Stimulated activated CD4-positive, alpha-beta T cell treated with anti-CD3 and anti-CD28 coated beads, Interleukin-15, amount 100 ng/mL, for 48 hours (primary cell): ENCODE data around the gene TMEM185A.
"Not testable (repeated sequence)": the region's sequence is repeated elsewhere in the genome, so short reads cannot be mapped to it uniquely, and the experiment has no call there.

Experiments
- DNase-seq, 2 donors: peaks; one replicate each; pipeline ENCODE4 v3.0.0-alpha.2; 2020; ENCODE audit warnings: low read depth in 2 of 2

TMEM185A gene

DNA sequence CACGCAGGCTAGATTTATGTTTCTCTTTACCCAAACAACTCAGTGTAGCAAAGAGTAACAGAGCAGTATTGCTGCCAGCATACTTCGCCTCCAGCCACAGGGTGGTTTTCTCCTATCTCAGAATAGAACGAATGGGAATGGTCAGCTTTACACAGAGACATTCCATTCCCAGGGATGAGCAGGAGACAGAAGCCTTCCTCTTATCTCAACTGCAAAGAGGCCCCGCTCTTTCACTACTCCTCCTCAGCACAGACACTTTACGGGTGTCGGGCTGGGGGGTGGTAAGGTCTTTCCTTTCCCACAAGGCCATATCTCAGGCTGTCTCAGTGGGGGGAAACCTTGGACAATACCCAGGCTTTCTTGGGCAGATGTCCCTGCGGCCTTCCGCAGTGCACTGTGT, 4.8 kb downstream of the TMEM185A start:
- DNase-seq: not testable (repeated sequence)

- not testable (repeated sequence) for DNase-seq
These were observed 11.9 kb downstream of the TMEM185A start for GRCh38 chrX:149619662-149620061.

GRCh38 chrX:149618871-149619270, 12.7 kb downstream of the TMEM185A start:
- DNase-seq: no peak

GRCh38 chrX:149611623-149612175, 19.9 kb downstream of the TMEM185A start:
- no peak for DNase-seq

DNA sequence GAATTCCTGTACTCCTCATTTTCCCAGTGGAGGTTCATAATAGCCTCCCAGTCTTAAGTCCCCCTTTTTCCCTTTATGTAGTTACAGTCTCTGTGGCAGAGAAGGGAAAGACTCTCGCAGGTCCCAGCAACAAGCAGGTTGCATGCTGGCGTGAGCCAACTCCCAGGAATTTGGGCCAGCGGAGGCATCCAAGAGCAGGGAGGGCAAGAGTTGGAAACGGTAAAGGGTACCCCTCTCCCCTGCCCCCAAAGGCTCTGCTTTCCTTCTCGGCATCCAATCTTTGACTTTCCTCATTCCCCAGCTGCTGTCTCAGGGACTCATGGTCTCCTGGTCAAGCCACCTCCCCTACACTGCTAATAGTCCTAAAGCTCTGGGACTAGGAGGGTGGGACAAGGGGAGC, 21.1 kb downstream of the TMEM185A start:
- no peak for DNase-seq

DNA sequence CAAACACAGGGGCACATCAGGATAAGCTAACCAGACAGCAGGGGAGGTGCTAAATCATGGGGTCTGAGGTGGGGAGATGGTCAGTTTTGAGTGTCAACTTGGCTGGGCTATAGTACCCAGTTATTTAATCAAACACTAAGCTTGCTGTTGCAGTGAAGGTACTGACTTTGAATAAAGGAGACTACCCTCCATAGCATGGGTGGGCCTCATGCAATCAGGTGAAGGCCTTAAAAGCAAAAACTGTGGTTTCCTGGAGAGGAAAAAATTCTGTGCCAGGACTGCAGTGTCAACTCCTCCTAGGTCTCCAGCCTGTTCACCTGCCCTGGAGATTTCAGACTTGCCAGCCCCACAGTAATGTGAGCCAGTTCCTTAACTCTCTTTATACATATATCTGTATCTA, 23.9 kb downstream of the TMEM185A start:
- DNase-seq: no peak

DNA sequence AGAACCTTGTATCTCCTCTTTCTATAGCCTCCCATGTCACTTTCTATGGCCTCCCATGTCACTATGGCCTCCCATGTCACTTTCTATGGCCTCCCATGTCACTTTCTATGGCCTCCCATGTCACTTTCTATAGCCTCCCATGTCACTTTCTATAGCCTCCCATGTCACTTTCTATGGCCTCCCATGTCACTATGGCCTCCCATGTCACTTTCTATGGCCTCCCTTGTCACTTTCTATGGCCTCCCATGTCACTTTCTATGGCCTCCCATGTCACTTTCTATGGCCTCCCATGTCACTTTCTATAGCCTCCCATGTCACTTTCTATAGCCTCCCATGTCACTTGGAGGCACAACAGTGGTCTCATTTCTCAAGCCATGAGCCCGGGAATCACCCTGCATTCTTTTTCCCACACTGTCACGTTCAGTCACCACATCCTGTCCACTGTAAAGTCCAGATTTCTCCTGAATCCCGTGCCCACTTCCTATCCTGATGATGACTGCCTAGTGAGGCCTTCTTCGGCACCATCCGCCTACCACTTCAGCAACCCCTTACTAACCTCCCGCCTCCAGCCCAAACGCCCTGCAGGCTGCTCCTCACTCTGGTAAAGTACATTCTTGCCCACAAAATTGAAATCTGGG, 26.2 kb downstream of the TMEM185A start:
- not testable (repeated sequence) for DNase-seq

DNA sequence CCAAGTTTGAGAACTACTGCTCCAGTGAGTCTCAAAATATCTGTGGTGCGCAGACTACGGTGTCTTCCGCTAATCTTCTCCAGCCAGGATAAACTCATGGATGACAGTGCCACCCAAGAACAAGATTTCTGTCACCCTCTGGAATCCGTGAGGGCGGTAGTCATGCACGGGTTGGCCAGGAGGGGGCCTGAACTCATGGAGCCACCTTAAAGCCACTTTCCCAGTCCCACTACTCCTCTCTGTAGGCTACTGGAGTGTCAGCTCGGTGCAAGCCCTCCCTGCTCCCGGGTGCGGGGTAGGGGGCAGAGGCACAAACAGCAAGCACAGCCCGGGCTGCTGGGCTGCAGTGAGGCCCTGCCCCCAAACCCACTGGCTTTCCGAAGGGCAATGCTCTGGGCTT, 33.0 kb downstream of the TMEM185A start:
- not testable (repeated sequence) for DNase-seq

DNA sequence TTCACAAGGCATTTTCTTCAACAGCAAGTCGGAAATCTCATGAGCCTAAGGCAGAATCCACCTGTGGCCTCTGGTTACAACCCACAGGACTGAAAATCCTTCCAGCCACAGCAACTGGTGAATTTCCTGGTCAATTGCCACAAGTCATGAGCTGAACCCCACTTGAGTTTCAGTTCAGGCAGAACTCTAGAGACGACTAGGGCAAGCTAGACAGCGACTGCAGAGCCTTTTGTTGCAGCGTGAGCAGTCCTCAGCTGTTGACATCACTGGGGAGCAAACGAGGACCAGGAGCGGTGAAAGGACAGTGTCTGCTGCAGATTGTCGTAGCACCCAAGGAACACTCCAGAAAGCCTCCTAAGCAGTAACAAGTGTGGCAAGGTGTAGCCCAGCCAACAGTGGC, 35.6 kb downstream of the TMEM185A start:
- DNase-seq: not testable (repeated sequence)

- DNase-seq: not testable (repeated sequence)
These were observed 36.4 kb downstream of the TMEM185A start, which contains the start of gene HSFX2 for GRCh38 chrX:149595214-149595613. TSS of gene HSFX2 (minus strand) at chrX:149595314. CDS start at chrX:149594700, 614 bp downstream.

DNA sequence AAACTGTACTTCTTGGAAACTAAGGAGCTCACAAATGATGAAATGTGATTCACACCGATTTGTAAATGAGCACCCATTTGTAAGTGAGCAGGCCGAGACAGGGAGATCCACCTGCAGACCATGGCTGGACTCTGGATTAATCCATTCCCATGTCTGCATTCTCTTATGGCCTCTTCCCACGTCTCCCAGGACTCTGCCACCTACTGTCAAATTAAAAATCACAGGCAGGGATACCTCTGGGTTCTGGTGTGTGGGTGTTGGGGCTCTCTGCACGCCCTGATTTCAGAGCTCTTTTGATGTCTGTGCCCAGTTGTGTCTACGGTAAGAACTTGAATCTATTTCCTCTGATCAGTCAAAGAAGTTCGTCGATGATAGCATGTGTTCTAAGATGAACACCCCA, 40.6 kb downstream of the TMEM185A start:
- not testable (repeated sequence) for DNase-seq

- DNase-seq: not testable (repeated sequence)
These were observed 44.2 kb downstream of the TMEM185A start, which contains the start of gene MAGEA9B for GRCh38 chrX:149587359-149587758. TSS of gene MAGEA9B (minus strand) at chrX:149587459. CDS start at chrX:149583179, 4,280 bp downstream.

GRCh38 chrX:149585631-149586030, 46.0 kb downstream of the TMEM185A start:
- not testable (repeated sequence) for DNase-seq

DNA sequence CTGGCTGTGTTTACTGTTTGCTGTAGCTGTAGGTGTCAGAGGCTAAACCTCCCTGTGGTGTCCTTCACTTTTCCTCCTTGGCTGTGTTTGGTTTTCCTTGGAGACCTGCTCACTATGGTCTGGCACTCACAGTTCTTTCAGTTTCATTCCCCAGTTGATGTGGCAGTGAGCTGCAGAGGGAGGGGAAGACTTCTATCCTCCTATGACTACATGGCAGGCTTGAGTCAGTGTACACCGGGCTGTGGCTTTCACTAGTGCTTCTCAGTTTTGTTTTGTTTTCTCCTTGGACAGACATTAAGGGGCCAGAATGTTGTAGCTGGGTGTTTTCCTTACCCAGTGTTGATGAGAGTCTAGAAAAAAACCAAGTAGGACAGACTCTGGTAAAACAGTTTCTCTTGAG, 58.1 kb downstream of the TMEM185A start:
- DNase-seq: not testable (repeated sequence)

DNA sequence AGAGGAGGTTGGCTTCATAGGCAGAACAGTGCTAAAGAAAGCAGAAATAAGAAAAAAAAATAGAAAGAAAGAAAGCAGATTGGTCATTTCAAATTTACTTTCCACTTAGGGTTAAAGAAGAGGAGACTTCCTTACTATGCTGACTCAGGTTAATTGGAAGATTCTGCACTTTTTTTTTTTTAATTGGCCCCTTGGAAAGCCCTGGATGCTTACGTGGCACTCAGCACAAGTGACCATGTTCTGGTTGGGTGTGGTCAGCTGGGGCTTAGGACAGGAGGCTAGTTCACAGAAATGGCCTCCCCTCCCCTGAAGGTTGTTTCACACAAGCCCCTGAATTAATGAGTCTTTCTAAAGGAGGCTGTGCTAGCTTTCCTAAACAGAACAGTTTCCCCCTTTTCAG, 58.8 kb downstream of the TMEM185A start:
- DNase-seq: no peak

DNA sequence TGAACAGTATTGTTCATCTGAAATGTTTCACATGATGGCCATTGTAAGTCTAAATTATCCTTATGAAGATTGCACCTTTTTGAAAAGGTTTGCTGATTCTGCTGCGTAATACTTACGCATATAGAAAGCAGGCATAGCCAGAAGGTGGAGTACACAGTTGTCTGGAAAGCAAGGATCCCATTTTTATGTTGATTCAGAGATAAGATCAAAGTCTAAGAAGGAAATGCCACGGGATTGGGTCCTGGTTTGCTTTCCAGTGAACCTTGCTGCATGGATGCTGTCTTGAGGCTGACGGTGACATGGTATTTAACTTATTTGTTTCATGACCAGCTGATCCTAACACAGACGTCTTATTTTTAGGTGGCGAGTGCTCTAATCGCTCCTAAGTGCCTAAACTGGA, 59.8 kb downstream of the TMEM185A start:
- no peak for DNase-seq

- DNase-seq: no peak
These were observed 60.9 kb downstream of the TMEM185A start for GRCh38 chrX:149570668-149571067.

DNA sequence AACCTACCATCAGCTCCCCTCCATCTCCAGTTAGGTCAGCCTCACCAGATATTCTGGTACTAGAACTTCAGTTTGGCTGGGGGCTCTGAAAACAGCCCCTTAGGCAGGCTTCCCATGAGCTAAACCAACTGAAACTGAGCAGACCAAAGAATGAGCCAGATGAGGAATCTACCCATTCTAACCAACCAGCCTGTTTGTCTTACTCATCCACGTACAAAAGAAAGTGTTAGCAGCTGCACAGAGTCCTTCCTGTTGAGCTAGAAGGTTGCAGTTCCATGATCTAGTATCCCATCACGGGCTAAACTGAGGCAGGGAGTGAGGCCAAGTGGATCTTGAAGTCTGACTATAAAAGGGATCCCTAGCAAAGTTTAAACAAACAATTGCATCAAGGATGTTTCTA, 61.8 kb downstream of the TMEM185A start:
- no peak for DNase-seq

- no peak for DNase-seq
These were observed 62.8 kb downstream of the TMEM185A start for GRCh38 chrX:149568701-149569296.

- DNase-seq: no peak
These were observed 63.8 kb downstream of the TMEM185A start for GRCh38 chrX:149567621-149568417.

- no peak for DNase-seq
These were observed 68.2 kb downstream of the TMEM185A start for GRCh38 chrX:149563359-149563758.

DNA sequence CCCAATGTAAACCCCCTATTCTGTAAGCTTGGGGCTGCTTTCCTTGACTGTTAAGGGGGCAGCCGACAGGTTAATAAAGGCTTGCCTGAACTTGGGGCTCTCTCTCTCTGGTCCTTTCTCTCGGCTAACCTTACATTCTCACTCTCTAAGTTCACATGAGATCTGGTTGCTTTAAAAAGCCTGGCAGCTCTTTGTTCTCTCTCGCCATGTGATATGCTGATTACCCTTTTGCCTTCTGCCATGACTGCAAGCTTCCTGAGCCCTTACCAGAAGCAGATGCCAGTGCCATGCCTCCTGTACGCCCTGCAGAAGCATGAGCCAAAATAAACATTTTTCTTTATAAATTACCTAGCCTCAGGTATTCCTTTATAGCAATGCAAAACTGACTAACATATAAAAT, 76.3 kb downstream of the TMEM185A start:
- DNase-seq: not testable (repeated sequence)
